Stimulated activated CD4-positive, alpha-beta T cell treated with anti-CD3 and anti-CD28 coated beads, TNF-alpha, amount 100 ng/mL, for 1 hour (primary cell): ENCODE data around the gene DAD1.
"Not testable (repeated sequence)": the region's sequence is repeated elsewhere in the genome, so short reads cannot be mapped to it uniquely, and the experiment has no call there.

Experiments
- DNase-seq, 3 donors: peaks; one replicate each; pipeline ENCODE4 v3.0.0-alpha.2; 2020; ENCODE audit warnings: low read depth in 3 of 3, low spot score in 1 of 3

DAD1 gene

GRCh38 chr14:22599349-22599748 is 10.3 kb upstream of the DAD1 start:
- no peak for DNase-seq

- no peak for DNase-seq
Observed at GRCh38 chr14:22598896-22599244, 9.8 kb upstream of the DAD1 start.

GRCh38 chr14:22598099-22598895 is 9.3 kb upstream of the DAD1 start, which contains the start of gene ABHD4:
Gene ABHD4 (plus strand): TSS chr14:22598300. CDS start chr14:22598307, 7 bp downstream.
- DNase-seq: peak in 1 of 3 donors; percentile 25

- DNase-seq: no peak
Observed at GRCh38 chr14:22597771-22598098, 8.7 kb upstream of the DAD1 start.

GRCh38 chr14:22597265-22597664 is 8.2 kb upstream of the DAD1 start:
- no peak for DNase-seq

GRCh38 chr14:22596354-22596879 is 7.4 kb upstream of the DAD1 start:
- DNase-seq: no peak

GRCh38 chr14:22594156-22594716 is 5.2 kb upstream of the DAD1 start:
- DNase-seq: no peak

GRCh38 chr14:22593601-22594000 is 4.6 kb upstream of the DAD1 start:
- no peak for DNase-seq

GRCh38 chr14:22593189-22593588 is 4.2 kb upstream of the DAD1 start:
- DNase-seq: no peak

- no peak for DNase-seq
Observed at GRCh38 chr14:22588526-22589095, 413 bp downstream of the DAD1 start.

GRCh38 chr14:22587677-22588422 is 1.2 kb downstream of the DAD1 start:
- not testable (repeated sequence) for DNase-seq

- no peak for DNase-seq
Observed at GRCh38 chr14:22587247-22587646, 1.8 kb downstream of the DAD1 start.

GRCh38 chr14:22583994-22584393 is 5.0 kb downstream of the DAD1 start:
- DNase-seq: no peak

GRCh38 chr14:22580625-22581024 is 8.4 kb downstream of the DAD1 start:
- no peak for DNase-seq

GRCh38 chr14:22579881-22580280 is 9.1 kb downstream of the DAD1 start:
- DNase-seq: no peak

- no peak for DNase-seq
Observed at GRCh38 chr14:22579236-22579635, 9.8 kb downstream of the DAD1 start.

- no peak for DNase-seq
Observed at GRCh38 chr14:22577334-22577908, 11.6 kb downstream of the DAD1 start.

GRCh38 chr14:22573804-22574203 is 15.2 kb downstream of the DAD1 start:
- DNase-seq: no peak

- DNase-seq: no peak
Observed at GRCh38 chr14:22572562-22573058, 16.4 kb downstream of the DAD1 start.

GRCh38 chr14:22570132-22570949 is 18.7 kb downstream of the DAD1 start:
- peak in 2 of 3 donors; percentile 71 to 79 for DNase-seq
